H1 (cell line): ENCODE data around the gene ABCF3. TPM values are rescaled to one million over a fixed set of nuclear protein-coding genes. Genes with fewer than 3 reads are reported as not detected.

Source experiments
- CTCF ChIA-PET: fragments of 300-600 bp; sonication (Branson Sonifier 250); formaldehyde crosslinking; loops from one replicate; lab custom pipeline; 2021; ENCODE audit not compliant: partially characterized antibody; lab: Charles Lee
- POLR2A ChIA-PET: fragments of 300-600 bp; sonication (Branson Sonifier 250); formaldehyde crosslinking; loops from one replicate; lab custom pipeline; 2021; ENCODE audit warnings: inconsistent platforms; ENCODE audit not compliant: partially characterized antibody; lab: Charles Lee
- DNase-seq, 2 experiments: peaks; one replicate each; pipeline versions ENCODE4 v3.0.0 to v3.0.0-alpha.2; 2010 to 2022; ENCODE audit warnings: low spot score in 2 of 2, low read depth in 1 of 2, mixed read lengths in 1 of 2
- FAIRE-seq: peaks from 2 replicates; lab custom pipeline; 2011; peaks lifted over from hg19 to GRCh38; lab: Jason Lieb, UNC
- H2AFZ ChIP-seq: 2 replicates; pipeline ENCODE4 v1.8.1; 2012; ENCODE audit warnings: low read length, inconsistent platforms
- H2AK5ac ChIP-seq: 2 replicates; pipeline ENCODE4 v1.6.1; 2013; ENCODE audit warnings: low read depth, low read length
- H2BK120ac ChIP-seq: replicated peaks from 2 replicates; pipeline ENCODE3; 2013; ENCODE audit warnings: low read depth, low read length, inconsistent platforms
- H2BK12ac ChIP-seq: 2 replicates; pipeline ENCODE4 v1.6.1; 2013; ENCODE audit warnings: low read depth, low read length
- H2BK15ac ChIP-seq: 2 replicates; pipeline ENCODE4 v1.6.1; 2013; ENCODE audit warnings: low read length
- H2BK20ac ChIP-seq: 2 replicates; pipeline ENCODE4 v1.6.1; 2013; ENCODE audit warnings: low read length
- H2BK5ac ChIP-seq: 2 replicates; pipeline ENCODE4 v1.6.1; 2013; ENCODE audit warnings: low read depth, low read length
- H3K14ac ChIP-seq: 2 replicates; pipeline ENCODE4 v1.6.1; 2013; ENCODE audit warnings: inconsistent platforms; ENCODE audit not compliant: insufficient read length
- H3K18ac ChIP-seq: 2 replicates; pipeline ENCODE4 v1.6.1; 2013; ENCODE audit warnings: low read length; ENCODE audit errors: extremely low read depth
- H3K23ac ChIP-seq: 2 replicates; pipeline ENCODE4 v1.6.1; 2013; ENCODE audit warnings: inconsistent platforms; ENCODE audit not compliant: insufficient read length
- H3K23me2 ChIP-seq: 2 replicates; pipeline ENCODE4 v1.6.1; 2013; ENCODE audit warnings: low read depth, low read length
- H3K27ac ChIP-seq: 2 replicates; pipeline ENCODE4 v1.6.1; 2011; ENCODE audit warnings: low read depth, low read length, inconsistent platforms
- H3K27me3 ChIP-seq, 4 experiments: replicated peaks in 1 of 4; 1 replicate in 1 of 4; 2 replicates in 3 of 4; pipeline versions ENCODE4 v1.6.1 to v1.8.1; 2011 to 2013; ENCODE audit warnings: low read length in 3 of 4, mild to moderate bottlenecking in 3 of 4, inconsistent platforms in 2 of 4, mixed read lengths in 2 of 4, moderate library complexity in 1 of 4; ENCODE audit not compliant: control insufficient read depth in 3 of 4, insufficient read depth in 3 of 4; ENCODE audit errors: extremely low read depth in 1 of 4
- H3K36me3 ChIP-seq, 4 experiments: 2 replicates each; pipeline versions ENCODE4 v1.6.1 to v1.8.1; 2011 to 2013; ENCODE audit warnings: mild to moderate bottlenecking in 4 of 4, low read length in 3 of 4, moderate library complexity in 2 of 4, control low read depth in 1 of 4, inconsistent platforms in 1 of 4; ENCODE audit not compliant: insufficient read depth in 4 of 4, control insufficient read depth in 2 of 4
- H3K4ac ChIP-seq: replicated peaks from 2 replicates; pipeline ENCODE3; 2013; ENCODE audit warnings: low read length, low read depth, mixed read lengths, inconsistent platforms; ENCODE audit not compliant: insufficient read length
- H3K4me1 ChIP-seq, 4 experiments: replicated peaks in 1 of 4; 1 replicate in 1 of 4; 2 replicates in 3 of 4; pipeline versions ENCODE4 v1.6.1 to v1.8.1; 2011 to 2013; ENCODE audit warnings: low read length in 3 of 4, inconsistent platforms in 2 of 4, mixed read lengths in 1 of 4; ENCODE audit not compliant: insufficient read depth in 4 of 4, control insufficient read depth in 3 of 4
- H3K4me2 ChIP-seq, 2 experiments: 2 replicates each; pipeline versions ENCODE4 v1.6.1 to v1.8.1; 2011 to 2013; ENCODE audit warnings: low read depth in 2 of 2, low read length in 2 of 2, control low read depth in 1 of 2, inconsistent platforms in 1 of 2, mild to moderate bottlenecking in 1 of 2; ENCODE audit not compliant: insufficient read depth in 1 of 2
- H3K4me3 ChIP-seq, 4 experiments: fragments of 200-600, 300-600 bp in 1 of 4; sonication (generic), shearing (Covaris generic), sonication (Bioruptor Twin) in 1 of 4; 2 replicates each; pipeline versions ENCODE4 v1.5.1 to v1.8.1; 2011 to 2016; ENCODE audit warnings: low read length in 4 of 4, low read depth in 3 of 4, control low read depth in 2 of 4, inconsistent platforms in 2 of 4, mild to moderate bottlenecking in 2 of 4, mixed read lengths in 1 of 4, moderate library complexity in 1 of 4; ENCODE audit not compliant: insufficient read depth in 2 of 4; ENCODE audit errors: extremely low read depth in 1 of 4
- H3K56ac ChIP-seq: replicated peaks from 2 replicates; pipeline ENCODE3; 2013; ENCODE audit warnings: low read depth, mild to moderate bottlenecking, mixed read lengths, low read length, inconsistent platforms; ENCODE audit not compliant: insufficient read length
- H3K79me1 ChIP-seq: 2 replicates; pipeline ENCODE4 v1.6.1; 2013; ENCODE audit warnings: low read depth, low read length, control low read depth
- H3K79me2 ChIP-seq, 2 experiments: 2 replicates each; pipeline versions ENCODE4 v1.6.1 to v1.8.1; 2012 to 2013; ENCODE audit warnings: low read length in 2 of 2, mild to moderate bottlenecking in 2 of 2, inconsistent platforms in 1 of 2; ENCODE audit not compliant: insufficient read depth in 2 of 2, control insufficient read depth in 1 of 2
- H3K9ac ChIP-seq, 4 experiments: replicated peaks in 1 of 4; 1 replicate in 1 of 4; 2 replicates in 3 of 4; pipeline versions ENCODE4 v1.6.1 to v1.8.1; 2011 to 2013; ENCODE audit warnings: low read depth in 3 of 4, low read length in 3 of 4, control low read depth in 2 of 4, mild to moderate bottlenecking in 2 of 4, moderate library complexity in 2 of 4, inconsistent platforms in 1 of 4; ENCODE audit errors: extremely low read depth in 1 of 4
- H3K9me3 ChIP-seq, 2 experiments: 2 replicates each; pipeline versions ENCODE4 v1.6.1 to v1.8.1; 2012 to 2013; ENCODE audit warnings: mild to moderate bottlenecking in 2 of 2, moderate library complexity in 2 of 2, control low read depth in 1 of 2, inconsistent platforms in 1 of 2, low read depth in 1 of 2, low read length in 1 of 2, mixed read lengths in 1 of 2; ENCODE audit not compliant: insufficient read depth in 2 of 2
- H4K20me1 ChIP-seq, 2 experiments: replicated peaks in 1 of 2; 2 replicates each; pipeline versions ENCODE3 to v1.8.1; 2011 to 2013; ENCODE audit warnings: inconsistent platforms in 2 of 2, low read length in 2 of 2, mild to moderate bottlenecking in 1 of 2; ENCODE audit not compliant: insufficient read depth in 2 of 2, control insufficient read depth in 1 of 2
- H4K5ac ChIP-seq: 2 replicates; pipeline ENCODE4 v1.6.1; 2013; ENCODE audit warnings: low read length, low read depth, mixed read lengths, inconsistent platforms; ENCODE audit not compliant: insufficient read length
- H4K8ac ChIP-seq: 2 replicates; pipeline ENCODE4 v1.8.0; 2013; ENCODE audit warnings: mild to moderate bottlenecking, moderate library complexity, low read length, inconsistent platforms; ENCODE audit not compliant: insufficient read depth; ENCODE audit errors: extremely low read depth
- H4K91ac ChIP-seq: replicated peaks from 2 replicates; pipeline ENCODE3; 2013; ENCODE audit warnings: low read length, mixed read lengths, inconsistent platforms; ENCODE audit not compliant: insufficient read length
- CTBP2 ChIP-seq: IDR thresholded peaks from 2 replicates; pipeline ENCODE4 v1.7.0; 2011; ENCODE audit warnings: borderline replicate concordance, mild to moderate bottlenecking, moderate library complexity, mixed read lengths, low read length; ENCODE audit not compliant: insufficient read depth, insufficient read length
- HDAC2 ChIP-seq, 2 experiments: fragments of 300-600 bp in 1 of 2; sonication (generic) in 1 of 2; IDR thresholded peaks; 2 replicates each; pipeline ENCODE4 v1.6.1; 2011 to 2012; ENCODE audit warnings: low read depth in 2 of 2, low read length in 2 of 2, mild to moderate bottlenecking in 2 of 2, moderate library complexity in 2 of 2, borderline replicate concordance in 1 of 2, inconsistent platforms in 1 of 2
- KDM4A ChIP-seq: IDR thresholded peaks from one replicate; pipeline ENCODE4 v1.7.1; 2012; ENCODE audit warnings: low read depth, mild to moderate bottlenecking, moderate library complexity, low read length, inconsistent platforms; ENCODE audit not compliant: severe bottlenecking
- PHF8 ChIP-seq: fragments of 200-600 bp; sonication (generic); conservative IDR thresholded peaks from 2 replicates; pipeline ENCODE4 v1.7.1; 2012; ENCODE audit warnings: low read depth, mild to moderate bottlenecking, inconsistent platforms, low read length, moderate library complexity
- SP1 ChIP-seq: IDR thresholded peaks from 2 replicates; pipeline ENCODE4 v1.6.1; 2011; ENCODE audit warnings: low read depth, low read length
- TAF1 ChIP-seq: IDR thresholded peaks from 2 replicates; pipeline ENCODE4 v1.6.1; 2011; ENCODE audit warnings: mild to moderate bottlenecking, low read depth, low read length
- TEAD4 ChIP-seq: IDR thresholded peaks from 2 replicates; pipeline ENCODE4 v1.6.1; 2012; ENCODE audit warnings: low read depth, low read length, inconsistent platforms, mixed read lengths
- WGBS, 2 experiments: shearing (Covaris generic) in 1 of 2; methylation state at CpG; one replicate each; pipeline versions ENCODE4 v1.1.6 to v1.1.7; 2013 to 2015; ENCODE audit warnings: low lambda C conversion rate in 2 of 2, mixed read lengths in 2 of 2, inconsistent platforms in 1 of 2, low coverage in 1 of 2, missing lambda C conversion rate in 1 of 2; ENCODE audit not compliant: insufficient replicate concordance in 2 of 2, insufficient coverage in 1 of 2, insufficient read length in 1 of 2; ENCODE audit errors: extremely low coverage in 1 of 2, missing lambda C conversion rate in 1 of 2; 5-methylcytosine and 5-hydroxymethylcytosine counted together
- polyA plus RNA-seq, 7 experiments: library from polyadenylated mRNA; depleted of rRNA in 3 of 7; stranded (reverse) in 5 of 7; unstranded in 2 of 7; fragments of >200 nt in 5 of 7; fragments of 200-250 nt in 2 of 7; gene quantifications; 1 replicate in 5 of 7; 2 replicates in 1 of 7; 4 replicates in 1 of 7; pipeline versions ENCODE4 v1.2.1 to v1.2.3, GENCODE V29; 2011 to 2013; ENCODE audit warnings: missing spikeins in 2 of 7, mixed read lengths in 2 of 7
- total RNA-seq: library from RNA; stranded (reverse); fragmentation: NEBNext Ultra II Directional; extraction: Animal tissue kit (Norgen Biotek cat#: 25700); gene quantifications from 2 replicates; pipeline ENCODE4 v1.2.1, GENCODE V29; 2021
- TF ChIP-seq, protein P1 (sequence below): IDR thresholded peaks from 2 replicates; pipeline ENCODE4 v1.6.1; 2012; ENCODE audit warnings: inconsistent platforms
- TF ChIP-seq, protein P2 (sequence below): IDR thresholded peaks from 2 replicates; pipeline ENCODE4 v1.6.1; 2011; ENCODE audit warnings: low read depth, mild to moderate bottlenecking, low read length; ENCODE audit not compliant: insufficient read depth

ABCF3 gene
- total and polyA plus RNA-seq, 2 of the 8 experiments (the other 6 are each of a cell fraction or from before 2014, with no cell fraction given), result 51.6 to 57.8 TPM

DNA sequence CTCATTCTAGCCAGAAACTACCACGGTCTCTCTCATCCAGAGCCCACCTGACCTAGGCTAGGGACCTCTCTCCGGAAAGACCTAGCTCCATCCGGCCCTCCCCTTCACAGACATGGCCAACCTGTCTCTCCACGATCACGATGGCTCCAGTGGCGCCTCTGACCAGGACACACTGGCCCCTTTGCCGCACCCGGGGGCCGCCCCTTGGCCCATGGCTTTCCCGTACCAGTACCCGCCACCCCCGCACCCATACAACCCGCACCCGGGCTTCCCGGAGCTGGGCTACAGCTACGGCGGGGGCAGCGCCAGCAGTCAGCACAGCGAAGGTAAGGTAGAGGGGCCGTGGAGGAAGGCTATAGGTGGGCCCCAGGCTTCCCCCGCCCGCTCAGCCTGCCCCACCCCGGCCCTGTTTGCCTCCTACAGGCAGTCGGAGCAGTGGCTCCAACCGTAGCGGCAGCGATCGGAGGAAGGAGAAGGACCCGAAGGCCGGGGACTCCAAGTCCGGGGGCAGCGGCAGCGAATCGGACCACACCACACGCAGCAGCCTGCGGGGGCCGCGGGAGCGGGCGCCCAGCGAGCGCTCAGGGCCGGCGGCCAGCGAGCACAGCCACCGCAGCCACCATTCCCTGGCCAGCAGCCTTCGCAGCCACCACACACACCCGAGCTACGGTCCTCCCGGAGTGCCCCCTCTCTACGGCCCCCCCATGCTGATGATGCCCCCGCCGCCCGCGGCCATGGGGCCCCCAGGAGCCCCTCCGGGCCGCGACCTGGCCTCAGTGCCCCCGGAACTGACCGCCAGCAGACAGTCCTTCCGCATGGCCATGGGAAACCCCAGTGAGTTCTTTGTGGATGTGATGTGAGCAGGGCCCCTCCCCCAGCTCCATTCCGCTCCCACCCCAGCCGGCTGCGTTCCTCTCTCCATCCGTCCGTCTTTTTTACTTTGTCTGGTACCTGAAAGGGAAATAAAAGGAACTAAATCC, 15.8 kb upstream of the ABCF3 start:
- no peak overlapping the region for H3K4me2 ChIP-seq
- H3K4me1 ChIP-seq, result no peaks in the 10 kb centered on the region
- no peak overlapping the region for H3K18ac ChIP-seq
- H3K79me2 ChIP-seq, result peaks cover 0 to 4% of the 10 kb centered on the region in 2 experiments; a peak in 2 of 4 replicates
- no peak overlapping the region for H2BK12ac ChIP-seq
- 89% methylated on average over 27 of the region's 66 CpGs; no CpG with 5 or more reads in 1 of the 2 experiments for WGBS, 2 experiments
- peaks cover 0 to 8% of the 10 kb centered on the region in 2 experiments for H4K20me1 ChIP-seq
- no peak overlapping the region for H3K9ac ChIP-seq
- no peak overlapping the region for H2BK20ac ChIP-seq
- peaks cover 5 to 52% (median 26%) of the 10 kb centered on the region in 4 experiments for H3K36me3 ChIP-seq
- ChIA-PET POLR2A (interaction anchor here (0.6 to 5.3 kb wide), 4 partner anchors 13 to 160 kb away, joined by 3 to 26 read pairs (median 4); partner anchors contain the start of gene DVL3), CTCF (interaction anchor here (0.6 to 2.2 kb wide), 8 partner anchors 10 to 274 kb away, joined by 3 to 7 read pairs (median 3); no protein-coding TSS in a partner anchor)
- no peak overlapping the region for H4K5ac ChIP-seq
- DNase-seq (no peak), FAIRE-seq (no peak)
- H2AFZ ChIP-seq, result no peak overlapping the region
- no peak overlapping the region for H4K91ac ChIP-seq
- no peak overlapping the region for H3K14ac ChIP-seq
- H2AK5ac ChIP-seq, result no peak overlapping the region
- H3K23ac ChIP-seq, result no peak overlapping the region
- peaks cover 2% of the 10 kb centered on the region; the same call in 1 of the 2 replicates for H3K23me2 ChIP-seq
- peak overlapping the region; percentile 15 for H4K8ac ChIP-seq
- no peak overlapping the region for H3K4ac ChIP-seq
- H3K27me3 ChIP-seq, result no peaks in the 10 kb centered on the region
- no peak overlapping the region for H2BK5ac ChIP-seq
- no peak overlapping the region for H2BK120ac ChIP-seq
- TF ChIP-seq TAF1 (no peak), PHF8 (no peak), KDM4A (no peak), TEAD4 (no peak), CTBP2 (no peak), HDAC2 (IDR thresholded peaks at IDR 0.05; ENCODE audit: borderline replicate concordance in 1 of 2, low read depth in 2 of 2, low read length in 2 of 2) (no peak), SP1 (no peak)
- TF ChIP-seq, protein P1, sequence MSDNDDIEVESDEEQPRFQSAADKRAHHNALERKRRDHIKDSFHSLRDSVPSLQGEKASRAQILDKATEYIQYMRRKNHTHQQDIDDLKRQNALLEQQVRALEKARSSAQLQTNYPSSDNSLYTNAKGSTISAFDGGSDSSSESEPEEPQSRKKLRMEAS, result no peak
- TF ChIP-seq, protein P2, sequence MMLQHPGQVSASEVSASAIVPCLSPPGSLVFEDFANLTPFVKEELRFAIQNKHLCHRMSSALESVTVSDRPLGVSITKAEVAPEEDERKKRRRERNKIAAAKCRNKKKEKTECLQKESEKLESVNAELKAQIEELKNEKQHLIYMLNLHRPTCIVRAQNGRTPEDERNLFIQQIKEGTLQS, result no peak
- H2BK15ac ChIP-seq, result no peak overlapping the region
- H3K56ac ChIP-seq, result no peak overlapping the region
- H3K9me3 ChIP-seq, result no peaks in the 10 kb centered on the region
- H3K4me3 ChIP-seq, result no peak overlapping the region
- H3K79me1 ChIP-seq, result no peaks in the 10 kb centered on the region
- H3K27ac ChIP-seq, result no peak overlapping the region
